Thyroid gland (tissue), 4 donors: ENCODE results near the gene GPRC5D.

Experiments
- CTCF ChIP-seq, 6 experiments: fragments of 200-600 bp in 3 of 6; fragments of 450-650 bp in 3 of 6; sonication (generic) in 3 of 6; IDR thresholded peaks; one replicate each; pipeline ENCODE4 v1.5.1; 2016 to 2019; ENCODE audit warnings: antibody characterized with exemption in 6 of 6, mild to moderate bottlenecking in 2 of 6, inconsistent platforms in 1 of 6, moderate library complexity in 1 of 6
- POLR2A ChIP-seq, 2 donors: fragments of 450-650 bp; IDR thresholded peaks; one replicate each; pipeline ENCODE4 v1.6.1; 2017; ENCODE audit warnings: antibody characterized with exemption in 2 of 2, mild to moderate bottlenecking in 2 of 2, moderate library complexity in 1 of 2

DNA sequence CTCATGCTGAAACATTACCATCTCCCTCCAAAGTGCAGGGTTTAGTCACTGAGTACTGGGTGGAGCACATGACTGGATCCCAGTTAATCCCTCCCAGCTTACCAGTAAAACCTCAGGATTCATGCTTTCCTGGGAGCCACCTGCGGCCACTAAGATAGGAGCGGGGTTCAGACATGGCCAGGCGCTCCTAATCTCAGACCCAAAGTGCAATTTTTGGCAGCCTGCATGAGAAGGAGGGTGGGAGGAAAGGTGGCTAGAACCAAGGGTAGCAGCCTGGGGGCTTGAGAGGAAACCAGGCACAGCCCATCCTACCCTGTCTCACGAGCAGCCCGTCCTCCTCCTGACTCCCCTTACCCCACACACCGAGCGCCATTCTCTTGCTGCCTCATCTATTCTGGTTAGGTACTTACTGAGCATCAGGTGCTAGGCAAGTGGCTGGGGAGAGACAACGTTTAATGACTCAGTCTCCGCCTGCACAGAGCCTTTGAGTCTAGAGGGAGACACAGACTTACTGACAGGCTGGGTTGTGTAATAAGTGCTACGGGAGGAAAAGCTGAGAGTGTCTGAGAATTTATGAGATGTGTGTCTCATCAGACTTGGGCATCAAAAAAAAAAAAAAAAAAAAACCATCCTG lies 50.7 kb downstream of the GPRC5D start:
- no peak for TF ChIP-seq POLR2A (IDR thresholded peaks at IDR 0.05)
- TF ChIP-seq CTCF (IDR thresholded peaks at IDR 0.05) = no peak
